GM21367 (cell line): Measurements from ENCODE around the gene CALML3.
"Not testable (repeated sequence)": the region's sequence is repeated elsewhere in the genome, so short reads cannot be mapped to it uniquely, and the experiment has no call there.

ENCODE experiments used
- ATAC-seq: cut with Tn5 transposase; IDR thresholded peaks from one replicate; pipeline ENCODE4 v1.9.1; 2021; ENCODE audit not compliant: unreplicated experiment

The CALML3 gene

GRCh38 chr10:5552376-5553321, 27.9 kb downstream of the CALML3 start:
- no peak for ATAC-seq

DNA sequence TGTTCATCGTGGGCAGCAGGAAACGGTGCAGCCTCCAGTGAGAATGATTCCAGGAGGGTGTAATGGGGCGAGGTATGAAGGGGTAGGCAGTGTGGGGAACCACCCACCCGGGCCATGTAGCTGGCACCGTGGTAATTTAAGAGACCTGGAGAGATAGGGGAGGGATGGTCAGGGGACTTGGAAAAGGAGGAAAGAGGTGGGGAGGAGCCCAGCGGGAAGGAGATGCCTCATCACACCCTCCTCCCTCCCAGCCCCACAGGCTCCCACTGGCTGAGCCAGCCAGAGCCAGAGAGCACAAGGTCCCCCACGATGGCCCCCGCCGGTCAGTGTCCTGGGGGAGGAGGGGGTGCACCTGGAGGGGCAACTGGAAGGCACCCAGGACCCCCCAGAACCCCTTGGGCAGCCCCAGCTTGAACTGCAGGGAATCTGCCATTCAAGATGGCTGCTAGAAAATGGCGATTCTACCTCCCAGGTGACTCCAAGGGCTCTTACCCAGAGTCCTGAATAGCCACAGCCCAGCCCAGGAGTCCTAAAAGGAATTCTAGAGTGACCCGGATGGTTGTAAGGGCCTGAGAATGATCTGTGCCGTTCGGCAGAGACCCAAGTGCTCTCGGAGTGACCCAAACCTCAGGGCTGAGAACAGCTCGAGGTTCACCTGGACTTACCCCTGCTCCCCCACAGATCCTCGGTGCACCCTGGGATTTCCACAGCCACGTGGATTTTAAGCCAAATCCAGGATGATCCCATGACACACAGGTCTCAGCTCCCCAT, 28.8 kb downstream of the CALML3 start:
- ATAC-seq: no peak

GRCh38 chr10:5555021-5555510, 30.3 kb downstream of the CALML3 start:
- ATAC-seq: no peak

DNA sequence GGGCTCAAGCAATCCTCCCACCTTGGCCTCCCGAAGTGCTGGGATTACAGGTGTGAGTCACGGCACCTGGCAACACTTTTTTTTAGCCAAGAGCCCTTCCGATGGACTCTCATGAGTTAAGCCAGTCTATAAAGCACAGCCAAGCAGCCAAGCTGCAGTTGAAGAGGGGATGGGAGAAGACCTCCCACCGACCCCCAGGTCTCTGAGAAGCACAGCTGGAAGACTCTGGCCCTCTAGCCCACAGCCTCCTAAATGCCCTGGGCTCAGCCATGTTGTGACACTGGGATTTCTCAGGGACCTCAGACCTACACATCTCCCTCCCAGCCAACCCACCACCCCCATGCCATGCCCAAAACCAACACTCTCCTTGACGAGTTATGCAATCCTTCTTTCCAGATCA, 31.1 kb downstream of the CALML3 start:
- ATAC-seq: no peak

DNA sequence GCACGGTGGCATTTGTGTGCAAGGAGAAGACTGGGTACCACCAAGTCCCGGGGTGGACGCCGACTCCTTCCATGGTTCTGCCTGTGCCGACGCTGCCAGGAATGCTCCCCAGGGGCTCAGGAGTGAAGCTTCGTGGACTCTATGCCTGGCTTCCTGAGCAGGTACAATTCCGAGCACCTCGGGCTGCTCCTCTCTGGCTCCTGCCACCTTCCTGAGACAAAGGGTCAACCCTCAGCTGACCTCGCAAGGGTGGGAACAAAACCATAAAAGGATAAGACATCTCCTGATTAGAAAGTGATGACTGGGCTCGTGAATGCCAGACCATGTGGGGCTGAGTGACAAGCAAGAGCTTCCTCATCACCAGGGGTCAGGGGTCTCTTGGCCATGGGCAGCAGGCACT, 31.8 kb downstream of the CALML3 start:
- ATAC-seq: no peak

GRCh38 chr10:5557040-5557721, 32.4 kb downstream of the CALML3 start:
- no peak for ATAC-seq

GRCh38 chr10:5557799-5558771, 33.3 kb downstream of the CALML3 start:
- no peak for ATAC-seq

DNA sequence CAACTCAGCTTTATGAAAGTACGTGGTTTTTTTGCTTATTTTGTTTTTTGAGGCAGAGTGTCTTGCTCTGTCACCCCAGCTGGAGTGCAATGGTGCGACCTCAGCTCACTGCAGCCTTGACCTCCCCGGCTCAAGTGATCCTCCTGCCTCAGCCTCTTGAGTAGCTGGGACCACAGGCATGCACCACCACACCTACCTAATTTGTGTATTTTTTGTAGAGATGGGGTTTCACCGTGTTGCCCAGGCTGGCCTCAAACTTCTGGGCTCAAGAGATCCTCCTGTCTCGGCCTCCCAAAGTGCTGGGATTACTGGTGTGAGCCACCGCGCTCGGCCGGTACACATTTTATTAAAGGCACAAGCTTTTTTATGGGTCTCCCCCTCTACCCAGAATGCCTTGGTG, 34.3 kb downstream of the CALML3 start:
- ATAC-seq: not testable (repeated sequence)

- no peak for ATAC-seq
Observed at GRCh38 chr10:5559642-5560141, 34.9 kb downstream of the CALML3 start.

GRCh38 chr10:5560142-5560816, 35.5 kb downstream of the CALML3 start:
- ATAC-seq: no peak

- no peak for ATAC-seq
Observed at GRCh38 chr10:5560817-5561703, 36.3 kb downstream of the CALML3 start.

DNA sequence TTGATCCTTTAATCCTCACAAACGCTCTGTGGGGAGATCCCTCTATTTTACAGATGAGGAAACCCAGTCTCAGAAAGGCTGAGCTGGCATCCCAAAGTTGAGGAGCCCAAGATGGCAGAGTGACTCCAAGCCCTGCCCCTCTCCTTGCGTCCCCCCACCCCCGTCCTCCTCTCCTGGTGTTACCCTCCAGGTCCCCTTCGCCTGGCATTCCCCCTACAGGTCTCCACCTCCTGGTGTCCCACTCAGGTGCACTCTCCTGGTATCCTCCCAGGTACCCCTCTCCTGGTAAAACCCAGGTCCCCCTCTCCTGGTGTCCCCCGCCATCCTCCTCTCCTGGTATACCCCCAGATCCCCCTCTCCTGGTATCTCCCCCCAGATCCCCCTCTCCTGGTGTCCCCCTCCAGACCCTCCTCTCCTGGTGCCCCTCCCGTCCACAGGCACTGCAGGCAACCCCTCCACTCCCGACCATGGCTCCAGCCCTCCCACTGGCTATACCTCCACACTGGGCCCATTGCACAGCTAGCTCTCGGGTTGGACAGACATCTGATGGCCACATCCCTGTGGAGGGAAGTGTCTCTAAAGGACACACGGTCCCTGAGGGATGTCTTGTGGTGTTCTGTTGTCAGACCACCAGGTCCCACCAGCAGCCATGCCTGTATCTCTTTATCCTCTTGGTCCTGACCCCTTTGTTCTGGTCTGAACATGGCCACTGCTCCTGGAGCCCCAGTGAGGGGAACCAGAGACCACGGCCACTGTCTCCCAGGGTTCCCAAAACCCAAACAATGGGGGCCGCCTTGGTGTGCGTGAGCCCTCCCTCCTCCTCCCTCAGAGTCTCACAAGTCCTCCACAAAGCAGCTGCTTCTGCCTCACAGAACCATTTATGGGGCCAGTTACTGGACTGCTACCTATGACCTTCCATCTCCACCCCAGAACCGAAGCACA, 37.2 kb downstream of the CALML3 start:
- ATAC-seq: no peak

GRCh38 chr10:5563321-5563961, 38.7 kb downstream of the CALML3 start:
- no peak for ATAC-seq

DNA sequence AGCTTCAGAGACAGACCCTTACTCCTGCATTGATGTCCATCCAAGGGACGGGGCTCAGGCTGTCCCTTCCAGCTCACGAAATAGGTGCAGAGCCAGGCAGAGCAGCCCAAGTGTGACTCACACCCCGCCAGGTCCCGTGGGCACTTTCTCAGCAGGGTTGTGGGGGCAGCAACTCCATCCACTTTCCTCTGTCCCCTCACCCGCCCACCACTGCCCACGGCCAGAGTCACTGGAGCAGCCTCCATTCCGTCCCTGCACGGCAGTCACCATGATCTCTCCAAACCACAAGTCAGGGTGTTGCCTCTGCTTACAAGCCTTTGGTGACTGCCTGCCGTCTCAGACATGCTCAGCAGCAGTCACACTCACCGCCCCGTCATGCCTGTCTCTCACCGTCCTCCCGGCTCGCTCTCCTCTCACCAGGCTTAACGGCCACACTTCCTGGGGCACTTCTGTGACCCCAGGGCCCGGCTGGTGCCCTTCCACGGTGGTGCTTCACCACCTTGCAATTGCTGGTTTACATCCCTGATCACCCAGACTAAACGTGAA, 39.3 kb downstream of the CALML3 start:
- ATAC-seq: no peak

GRCh38 chr10:5564537-5565204, 39.9 kb downstream of the CALML3 start:
- ATAC-seq: no peak

DNA sequence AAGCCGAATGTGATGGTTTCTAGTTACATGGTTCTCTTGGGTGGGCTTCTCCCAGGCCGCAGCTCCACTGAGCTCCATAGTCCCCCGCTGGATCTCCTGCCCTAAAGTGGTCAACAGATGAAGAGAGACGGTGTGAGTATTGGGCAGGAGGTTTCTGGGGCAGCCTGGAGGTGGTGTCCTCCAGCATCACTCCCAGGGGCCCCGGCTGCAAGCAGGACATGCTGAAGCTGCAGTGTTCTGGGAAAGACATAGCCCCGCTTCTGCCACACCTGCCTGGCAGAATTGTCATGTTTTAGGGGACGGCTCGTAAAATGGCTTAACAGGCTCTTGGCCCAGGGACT, 40.4 kb downstream of the CALML3 start:
- no peak for ATAC-seq
